Calu3 (cell line): Measurements from ENCODE around the gene SPC25. TPM values are rescaled to one million over a fixed set of nuclear protein-coding genes. Genes with fewer than 3 reads are reported as not detected.
"Not testable (repeated sequence)": the region's sequence is repeated elsewhere in the genome, so short reads cannot be mapped to it uniquely, and the experiment has no call there.

Experiments
- BruUV-seq: library from RNA; stranded (reverse); fragments of 400-500 nt; replicated peaks from 2 replicates; lab custom pipeline; 2021; lab: Mats Ljungman, UMichigan
- CTCF ChIA-PET: fragments of 300-600 bp; sonication (Branson Sonifier 250); formaldehyde crosslinking; loops from one replicate; lab custom pipeline; 2022; ENCODE audit warnings: antibody characterized with exemption; lab: Charles Lee
- DNase-seq: peaks from one replicate; pipeline ENCODE4 v3.0.0; 2022
- H3K27ac Mint-ChIP-seq: one replicate; pipeline ENCODE4 v1.8.0; 2022; ENCODE audit warnings: mixed read lengths; ENCODE audit not compliant: unreplicated experiment
- H3K27me3 Mint-ChIP-seq: one replicate; pipeline ENCODE4 v1.8.0; 2022; ENCODE audit warnings: mixed read lengths; ENCODE audit not compliant: unreplicated experiment
- H3K36me3 Mint-ChIP-seq: one replicate; pipeline ENCODE4 v1.8.0; 2022; ENCODE audit warnings: mild to moderate bottlenecking, moderate library complexity, mixed read lengths; ENCODE audit not compliant: insufficient read depth, unreplicated experiment
- H3K4me1 Mint-ChIP-seq: one replicate; pipeline ENCODE4 v1.8.0; 2022; ENCODE audit warnings: mild to moderate bottlenecking, low read depth, mixed read lengths; ENCODE audit not compliant: unreplicated experiment
- H3K4me3 Mint-ChIP-seq: one replicate; pipeline ENCODE4 v1.8.0; 2022; ENCODE audit warnings: mild to moderate bottlenecking, low read depth, moderate library complexity, mixed read lengths; ENCODE audit not compliant: unreplicated experiment
- H3K9me3 Mint-ChIP-seq: one replicate; pipeline ENCODE4 v1.8.0; 2022; ENCODE audit warnings: low read depth, mixed read lengths; ENCODE audit not compliant: unreplicated experiment
- intact Hi-C: fragments of 100-400 bp; cut with micrococcal nuclease; formaldehyde crosslinking; loops from one replicate; pipeline ENCODE4 v1.10.0; 2022; ENCODE audit not compliant: unreplicated experiment
- total RNA-seq: library from RNA; stranded (reverse); gene quantifications from 2 replicates; pipeline ENCODE4 v1.2.3, GENCODE V29; 2022
- TF ChIP-seq, protein P1 (sequence below): fragments of 200-600 bp; IDR thresholded peaks from one replicate; pipeline ENCODE4 v1.8.0; 2022; ENCODE audit warnings: antibody characterized with exemption; ENCODE audit not compliant: unreplicated experiment

The SPC25 gene
- total RNA-seq, 1 experiment from 2014 or later = 77.0 TPM

GRCh38 chr2:168867164-168867563, 23.1 kb downstream of the SPC25 start:
- CTCF ChIA-PET, BruUV-seq, H3K4me1 Mint-ChIP-seq, H3K27ac Mint-ChIP-seq, H3K4me3 Mint-ChIP-seq, H3K27me3 Mint-ChIP-seq, intact Hi-C loops, H3K9me3 Mint-ChIP-seq, DNase-seq: not testable (repeated sequence)
- H3K36me3 Mint-ChIP-seq = peaks cover 24% of the 10 kb centered on the region

GRCh38 chr2:168858146-168858545, 32.1 kb downstream of the SPC25 start:
- intact Hi-C loops = no loop called here
- Mint-ChIP-seq H3K27ac (no peak overlapping the region), H3K9me3 (no peaks in the 10 kb centered on the region), H3K27me3 (no peaks in the 10 kb centered on the region), H3K4me1 (no peaks in the 10 kb centered on the region), H3K4me3 (no peak overlapping the region), H3K36me3 (peaks cover 6% of the 10 kb centered on the region)
- DNase-seq = no peak
- TF ChIP-seq, protein P1, sequence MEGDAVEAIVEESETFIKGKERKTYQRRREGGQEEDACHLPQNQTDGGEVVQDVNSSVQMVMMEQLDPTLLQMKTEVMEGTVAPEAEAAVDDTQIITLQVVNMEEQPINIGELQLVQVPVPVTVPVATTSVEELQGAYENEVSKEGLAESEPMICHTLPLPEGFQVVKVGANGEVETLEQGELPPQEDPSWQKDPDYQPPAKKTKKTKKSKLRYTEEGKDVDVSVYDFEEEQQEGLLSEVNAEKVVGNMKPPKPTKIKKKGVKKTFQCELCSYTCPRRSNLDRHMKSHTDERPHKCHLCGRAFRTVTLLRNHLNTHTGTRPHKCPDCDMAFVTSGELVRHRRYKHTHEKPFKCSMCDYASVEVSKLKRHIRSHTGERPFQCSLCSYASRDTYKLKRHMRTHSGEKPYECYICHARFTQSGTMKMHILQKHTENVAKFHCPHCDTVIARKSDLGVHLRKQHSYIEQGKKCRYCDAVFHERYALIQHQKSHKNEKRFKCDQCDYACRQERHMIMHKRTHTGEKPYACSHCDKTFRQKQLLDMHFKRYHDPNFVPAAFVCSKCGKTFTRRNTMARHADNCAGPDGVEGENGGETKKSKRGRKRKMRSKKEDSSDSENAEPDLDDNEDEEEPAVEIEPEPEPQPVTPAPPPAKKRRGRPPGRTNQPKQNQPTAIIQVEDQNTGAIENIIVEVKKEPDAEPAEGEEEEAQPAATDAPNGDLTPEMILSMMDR = no peak
- CTCF ChIA-PET = no interaction called here
- BruUV-seq = no TSS peak

DNA sequence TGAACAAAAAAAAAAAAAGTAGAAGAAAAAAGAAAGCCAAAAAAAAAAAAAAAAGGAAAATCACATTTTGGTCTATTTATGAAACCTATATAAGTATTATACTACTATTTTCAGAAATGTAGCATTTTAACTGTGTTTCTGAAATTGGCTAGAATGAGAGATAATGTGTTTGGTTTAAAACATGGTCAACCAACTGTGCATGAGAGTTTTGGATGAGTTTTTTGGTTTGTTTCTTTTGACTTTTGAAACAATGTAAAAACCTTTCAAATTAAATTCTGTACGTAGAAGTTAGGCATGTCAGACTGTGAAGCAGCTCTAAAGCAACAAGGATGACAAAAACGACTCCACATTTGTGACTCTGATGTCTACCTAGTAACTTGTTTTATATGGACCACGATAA, 34.6 kb downstream of the SPC25 start:
- Mint-ChIP-seq H3K36me3 (peaks cover 10% of the 10 kb centered on the region), H3K27me3 (no peaks in the 10 kb centered on the region), H3K27ac (no peak overlapping the region), H3K9me3 (no peaks in the 10 kb centered on the region), H3K4me3 (no peak overlapping the region), H3K4me1 (peaks cover 9% of the 10 kb centered on the region)
- TF ChIP-seq, protein P1 = no peak
- intact Hi-C loops = no loop called here
- BruUV-seq = no TSS peak
- CTCF ChIA-PET = interaction anchor here (0.6 kb wide), 1 partner anchor 1892 kb away, joined by 3 read pairs; no protein-coding TSS in a partner anchor
- DNase-seq = no peak

- H3K27me3 Mint-ChIP-seq = no peaks in the 10 kb centered on the region
- TF ChIP-seq, protein P1 = no peak
- DNase-seq = no peak
- H3K4me1 Mint-ChIP-seq = peaks cover 14% of the 10 kb centered on the region
- intact Hi-C loops = no loop called here
- CTCF ChIA-PET = no interaction called here
- BruUV-seq = no TSS peak
- no peak overlapping the region for H3K27ac Mint-ChIP-seq
- peaks cover 13% of the 10 kb centered on the region for H3K36me3 Mint-ChIP-seq
- H3K4me3 Mint-ChIP-seq = no peak overlapping the region
- H3K9me3 Mint-ChIP-seq = no peaks in the 10 kb centered on the region
These were observed 35.6 kb downstream of the SPC25 start for GRCh38 chr2:168854651-168855050.

DNA sequence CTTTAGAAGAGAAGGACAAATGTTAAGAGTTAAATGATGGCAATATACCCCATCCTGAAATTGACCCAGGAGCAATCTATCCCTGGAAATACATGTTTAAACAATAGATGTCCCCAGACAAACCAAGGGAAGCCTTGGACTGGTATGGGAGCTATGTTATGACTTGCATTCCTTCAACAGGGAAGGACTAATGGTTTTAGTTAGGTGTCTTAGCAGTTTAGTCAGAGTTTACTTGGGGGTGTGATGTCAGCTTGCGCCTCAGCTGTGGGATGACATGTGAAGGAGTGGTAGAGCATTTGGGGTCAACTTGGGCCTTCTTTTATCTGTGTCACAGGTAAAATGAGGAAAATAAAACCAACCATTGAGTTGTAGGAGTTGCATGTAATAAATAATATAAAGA, 36.8 kb downstream of the SPC25 start:
- CTCF ChIA-PET = no interaction called here
- intact Hi-C loops = no loop called here
- TF ChIP-seq, protein P1 = no peak
- no TSS peak for BruUV-seq
- H3K36me3 Mint-ChIP-seq = peaks cover 12% of the 10 kb centered on the region
- H3K9me3 Mint-ChIP-seq = no peaks in the 10 kb centered on the region
- no peak overlapping the region for H3K4me3 Mint-ChIP-seq
- no peaks in the 10 kb centered on the region for H3K27me3 Mint-ChIP-seq
- no peak for DNase-seq
- peaks cover 25% of the 10 kb centered on the region for H3K4me1 Mint-ChIP-seq
- no peak overlapping the region for H3K27ac Mint-ChIP-seq
